Neural progenitor cell (in vitro differentiated cells): Measurements from ENCODE around the gene TMEM232. TPM values are rescaled to one million over a fixed set of nuclear protein-coding genes. Genes with fewer than 3 reads are reported as not detected.

ENCODE experiments used
- DNase-seq: peaks from one replicate; pipeline ENCODE4 v3.0.0-alpha.2; 2016; ENCODE audit warnings: low spot score
- H2AFZ ChIP-seq: fragments of 200-600 bp; sonication (generic); replicated peaks from 2 replicates; pipeline ENCODE4 v1.6.1; 2016; ENCODE audit warnings: antibody characterized with exemption
- H3F3A ChIP-seq: fragments of 200-600 bp; sonication (generic); 2 replicates; pipeline ENCODE4 v1.6.1; 2016; ENCODE audit warnings: antibody characterized with exemption, low read depth
- H3K27ac ChIP-seq: fragments of 200-600 bp; sonication (generic); 2 replicates; pipeline ENCODE4 v1.5.1; 2016; ENCODE audit warnings: mild to moderate bottlenecking
- H3K27me3 ChIP-seq: fragments of 200-600 bp; sonication (generic); 2 replicates; pipeline ENCODE4 v1.6.1; 2016; ENCODE audit warnings: mild to moderate bottlenecking, moderate library complexity
- H3K36me3 ChIP-seq: fragments of 200-600 bp; sonication (generic); 2 replicates; pipeline ENCODE4 v1.5.1; 2016
- H3K4me1 ChIP-seq: fragments of 200-600 bp; sonication (generic); 2 replicates; pipeline ENCODE4 v1.6.1; 2016; ENCODE audit warnings: mixed run types
- H3K4me2 ChIP-seq: fragments of 200-600 bp; sonication (generic); 2 replicates; pipeline ENCODE4 v1.6.1; 2016
- H3K4me3 ChIP-seq: fragments of 200-600 bp; sonication (generic); 2 replicates; pipeline ENCODE4 v1.5.1; 2016
- H3K79me2 ChIP-seq: fragments of 200-600 bp; sonication (generic); 2 replicates; pipeline ENCODE4 v1.6.1; 2016; ENCODE audit warnings: low read depth
- H3K9ac ChIP-seq: fragments of 200-600 bp; sonication (generic); 2 replicates; pipeline ENCODE4 v1.6.1; 2016
- H3K9me3 ChIP-seq: fragments of 200-600 bp; sonication (generic); 2 replicates; pipeline ENCODE4 v1.5.1; 2016; ENCODE audit warnings: low read depth
- H4K20me1 ChIP-seq: fragments of 200-600 bp; sonication (generic); 2 replicates; pipeline ENCODE4 v1.6.1; 2016; ENCODE audit warnings: low read depth
- H3K27ac Mint-ChIP-seq: 3 replicates; pipeline ENCODE4 v1.8.0; 2021; ENCODE audit warnings: mixed read lengths
- H3K27me3 Mint-ChIP-seq: 2 replicates; pipeline ENCODE4 v1.8.0; 2022; ENCODE audit warnings: low read depth, mild to moderate bottlenecking, inconsistent platforms, moderate library complexity, mixed read lengths; ENCODE audit not compliant: insufficient read depth
- H3K36me3 Mint-ChIP-seq: 3 replicates; pipeline ENCODE4 v1.8.0; 2021; ENCODE audit warnings: mixed read lengths
- H3K4me1 Mint-ChIP-seq: 3 replicates; pipeline ENCODE4 v1.8.0; 2021; ENCODE audit warnings: mixed read lengths
- H3K4me3 Mint-ChIP-seq: 3 replicates; pipeline ENCODE4 v1.8.0; 2021; ENCODE audit warnings: mild to moderate bottlenecking, moderate library complexity, mixed read lengths
- H3K9me3 Mint-ChIP-seq: 3 replicates; pipeline ENCODE4 v1.8.0; 2020; ENCODE audit warnings: mixed read lengths
- CTCF ChIP-seq: fragments of 200-600 bp; sonication (generic); IDR thresholded peaks from 2 replicates; pipeline ENCODE4 v1.5.1; 2017; ENCODE audit warnings: antibody characterized with exemption, mild to moderate bottlenecking
- EZH2 ChIP-seq: fragments of 200-600 bp; sonication (generic); IDR thresholded peaks from 2 replicates; pipeline ENCODE4 v1.6.1; 2017; ENCODE audit warnings: antibody characterized with exemption, mild to moderate bottlenecking, moderate library complexity
- EZH2phosphoT487 ChIP-seq: fragments of 200-600 bp; sonication (generic); IDR thresholded peaks from 2 replicates; pipeline ENCODE4 v1.6.1; 2017; ENCODE audit warnings: antibody characterized with exemption
- total RNA-seq: library from RNA; depleted of rRNA; stranded (reverse); fragments of >200 nt; gene quantifications from 2 replicates; pipeline ENCODE4 v1.2.3, GENCODE V29; 2015; ENCODE audit warnings: low replicate concordance

Gene TMEM232
- total RNA-seq, 1 donor from 2014 or later: 5.2 TPM

- no peaks in the 10 kb centered on the region for H3K4me1 ChIP-seq
- no peak overlapping the region for H3K4me3 ChIP-seq
- H3K36me3 ChIP-seq: peaks cover 8% of the 10 kb centered on the region
- DNase-seq: no peak
- no peak overlapping the region for H3K9ac ChIP-seq
- no peaks in the 10 kb centered on the region for H3K27me3 ChIP-seq
- H4K20me1 ChIP-seq: no peaks in the 10 kb centered on the region
- Mint-ChIP-seq H3K4me1 (no peaks in the 10 kb centered on the region), H3K9me3 (no peaks in the 10 kb centered on the region), H3K4me3 (no peak overlapping the region), H3K36me3 (peaks cover 2% of the 10 kb centered on the region), H3K27me3 (no peaks in the 10 kb centered on the region), H3K27ac (no peak overlapping the region)
- H3K79me2 ChIP-seq: no peaks in the 10 kb centered on the region
- H2AFZ ChIP-seq: no peak overlapping the region
- H3K9me3 ChIP-seq: no peaks in the 10 kb centered on the region
- H3K27ac ChIP-seq: no peak overlapping the region
- no peak overlapping the region for H3K4me2 ChIP-seq
- TF ChIP-seq EZH2 (no peak), EZH2phosphoT487 (no peak), CTCF (no peak)
- H3F3A ChIP-seq: no peaks in the 10 kb centered on the region
Measured at GRCh38 chr5:110751902-110752762, 25.7 kb upstream of the TMEM232 start.

GRCh38 chr5:110738812-110739651 is 12.6 kb upstream of the TMEM232 start, which contains the start of gene SLC25A46:
TSS of gene SLC25A46 (plus strand) at chr5:110739007. CDS start at chr5:110739120, 113 bp downstream.
- peak within 1 kb of the TSS; percentile 65 for H3K27ac Mint-ChIP-seq
- Histone ChIP-seq H3F3A (peaks cover 9% of the 10 kb centered on the region), H3K4me1 (peaks cover 4% of the 10 kb centered on the region), H3K36me3 (no peaks in the 10 kb centered on the region), H3K27me3 (peaks cover 29% of the 10 kb centered on the region), H3K9me3 (no peaks in the 10 kb centered on the region), H3K4me3 (peak within 1 kb of the TSS; percentile 93), H3K27ac (peak within 1 kb of the TSS; percentile 43), H3K9ac (peak within 1 kb of the TSS; percentile 75), H3K79me2 (peaks cover 12% of the 10 kb centered on the region), H3K4me2 (peak within 1 kb of the TSS; percentile 88), H2AFZ (peak within 1 kb of the TSS; percentile 81), H4K20me1 (no peaks in the 10 kb centered on the region)
- H3K27me3 Mint-ChIP-seq: peaks cover 4% of the 10 kb centered on the region
- peak; percentile 93 for DNase-seq
- H3K9me3 Mint-ChIP-seq: no peaks in the 10 kb centered on the region
- H3K4me1 Mint-ChIP-seq: peaks cover 14% of the 10 kb centered on the region
- H3K36me3 Mint-ChIP-seq: no peaks in the 10 kb centered on the region
- TF ChIP-seq CTCF: no peak
- TF ChIP-seq EZH2phosphoT487: peak; percentile 43
- TF ChIP-seq EZH2: peak; percentile 63
- H3K4me3 Mint-ChIP-seq: peak within 1 kb of the TSS; percentile 97

- no peaks in the 10 kb centered on the region for H3K36me3 ChIP-seq
- no peaks in the 10 kb centered on the region for H4K20me1 ChIP-seq
- DNase-seq: no peak
- peaks cover 29% of the 10 kb centered on the region for H3K27me3 ChIP-seq
- H3K27ac ChIP-seq: no peak overlapping the region
- peaks cover 4% of the 10 kb centered on the region for H3K27me3 Mint-ChIP-seq
- TF ChIP-seq EZH2phosphoT487 (no peak), EZH2 (peak; percentile 61), CTCF (no peak)
- H3K4me3 Mint-ChIP-seq: peak overlapping the region; percentile 97
- peaks cover 12% of the 10 kb centered on the region for H3K79me2 ChIP-seq
- peak overlapping the region; percentile 65 for H3K27ac Mint-ChIP-seq
- H3K4me1 Mint-ChIP-seq: peaks cover 14% of the 10 kb centered on the region
- no peaks in the 10 kb centered on the region for H3K9me3 Mint-ChIP-seq
- H3K4me1 ChIP-seq: peaks cover 4% of the 10 kb centered on the region
- peak overlapping the region; percentile 88 for H3K4me2 ChIP-seq
- peaks cover 9% of the 10 kb centered on the region for H3F3A ChIP-seq
- peak overlapping the region; percentile 93 for H3K4me3 ChIP-seq
- no peaks in the 10 kb centered on the region for H3K9me3 ChIP-seq
- no peaks in the 10 kb centered on the region for H3K36me3 Mint-ChIP-seq
- H3K9ac ChIP-seq: no peak overlapping the region
- H2AFZ ChIP-seq: peak overlapping the region; percentile 81
Measured at GRCh38 chr5:110738503-110738811, 12.0 kb upstream of the TMEM232 start.
